ENCODE results near the gene WWP2.

DNA sequence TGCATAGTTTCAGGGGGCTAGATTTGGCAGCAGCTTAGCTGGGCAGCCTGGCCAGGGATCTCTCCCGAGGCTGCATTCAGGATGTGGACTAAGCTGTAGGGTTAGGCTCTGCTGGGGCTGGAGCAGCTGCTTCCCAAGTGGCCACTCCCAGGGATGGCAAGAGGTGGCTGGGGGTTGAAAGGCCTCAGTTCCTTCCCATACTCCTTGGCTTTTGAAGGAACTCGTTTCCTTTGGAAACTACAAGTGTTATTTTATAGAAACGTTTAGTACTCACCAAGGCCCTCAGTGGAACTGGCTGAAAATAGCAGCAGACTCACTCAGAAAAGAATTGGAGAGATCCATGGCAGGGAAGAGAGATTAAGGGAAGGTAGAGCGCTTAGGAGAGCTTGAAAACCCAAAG is 76.4 kb downstream of the WWP2 start:
- TF ChIP-seq, protein P1, sequence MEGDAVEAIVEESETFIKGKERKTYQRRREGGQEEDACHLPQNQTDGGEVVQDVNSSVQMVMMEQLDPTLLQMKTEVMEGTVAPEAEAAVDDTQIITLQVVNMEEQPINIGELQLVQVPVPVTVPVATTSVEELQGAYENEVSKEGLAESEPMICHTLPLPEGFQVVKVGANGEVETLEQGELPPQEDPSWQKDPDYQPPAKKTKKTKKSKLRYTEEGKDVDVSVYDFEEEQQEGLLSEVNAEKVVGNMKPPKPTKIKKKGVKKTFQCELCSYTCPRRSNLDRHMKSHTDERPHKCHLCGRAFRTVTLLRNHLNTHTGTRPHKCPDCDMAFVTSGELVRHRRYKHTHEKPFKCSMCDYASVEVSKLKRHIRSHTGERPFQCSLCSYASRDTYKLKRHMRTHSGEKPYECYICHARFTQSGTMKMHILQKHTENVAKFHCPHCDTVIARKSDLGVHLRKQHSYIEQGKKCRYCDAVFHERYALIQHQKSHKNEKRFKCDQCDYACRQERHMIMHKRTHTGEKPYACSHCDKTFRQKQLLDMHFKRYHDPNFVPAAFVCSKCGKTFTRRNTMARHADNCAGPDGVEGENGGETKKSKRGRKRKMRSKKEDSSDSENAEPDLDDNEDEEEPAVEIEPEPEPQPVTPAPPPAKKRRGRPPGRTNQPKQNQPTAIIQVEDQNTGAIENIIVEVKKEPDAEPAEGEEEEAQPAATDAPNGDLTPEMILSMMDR (conservative IDR thresholded peaks at IDR 0.05; ENCODE audit: low read length): no peak
- TF ChIP-seq EZH2phosphoT487 (IDR thresholded peaks at IDR 0.05; ENCODE audit: borderline replicate concordance): no peak
